ENCODE measurements around the gene TM4SF5.
"Not testable (repeated sequence)": the region's sequence is repeated elsewhere in the genome, so short reads cannot be mapped to it uniquely, and the experiment has no call there.

The TM4SF5 gene

GRCh38 chr17:4832829-4833177 lies 61.1 kb downstream of the TM4SF5 start:
- H3K9me3 ChIP-seq (ENCODE audit: control insufficient read depth, insufficient read depth, low read length); H3K27ac ChIP-seq (ENCODE audit: low read length); H3K27me3 ChIP-seq (ENCODE audit: control insufficient read depth, insufficient read depth, low read length); H3K36me3 ChIP-seq (ENCODE audit: control insufficient read depth, insufficient read depth, low read length); DNase-seq (ENCODE audit: low read depth, low spot score); H3K4me1 ChIP-seq (ENCODE audit: control insufficient read depth, insufficient read depth, low read length): not testable (repeated sequence)
- no CpG with 5 or more reads among the region's 17 CpGs for WGBS (ENCODE audit: insufficient coverage, insufficient read length)
- H3K4me3 ChIP-seq (ENCODE audit: low read length), result peak overlapping the region; percentile 73

All from iPS DF 6.9 (cell line).